A549 (cell line): ENCODE measurements around the gene SETDB1.

Experiments used
- KDM1A ChIP-seq: fragments of 200-600 bp; sonication (generic); IDR thresholded peaks from 2 replicates; pipeline ENCODE4 v1.6.1; 2016; ENCODE audit warnings: low read depth, mild to moderate bottlenecking
- MAFK ChIP-seq: fragments of 450-650 bp; IDR thresholded peaks from 2 replicates; pipeline ENCODE4 v1.6.1; 2014; ENCODE audit not compliant: partially characterized antibody
- NPAS2 ChIP-seq: fragments of 250-450 bp; sonication (Bioruptor Pico); IDR thresholded peaks from 2 replicates; pipeline ENCODE4 v1.8.0; 2022; ENCODE audit warnings: mild to moderate bottlenecking, moderate library complexity, borderline replicate concordance
- RAD21 ChIP-seq, 2 experiments: fragments of >200 bp in 1 of 2; sonication (Bioruptor Twin) in 1 of 2; formaldehyde crosslinking in 1 of 2; IDR thresholded peaks in 1 of 2; conservative IDR thresholded peaks in 1 of 2; 2 replicates in 1 of 2; 3 replicates in 1 of 2; pipeline ENCODE4 v1.6.1; 2012 to 2018; ENCODE audit warnings: inconsistent platforms in 1 of 2
- RARB ChIP-seq: fragments of 250-450 bp; sonication (Bioruptor Pico); IDR thresholded peaks from 2 replicates; pipeline ENCODE4 v1.8.0; 2021; ENCODE audit warnings: mild to moderate bottlenecking, moderate library complexity
- RCOR1 ChIP-seq: fragments of 150-350 bp; IDR thresholded peaks from 2 replicates; pipeline ENCODE4 v1.6.1; 2014; ENCODE audit warnings: antibody characterized with exemption, low read length, low read depth
- SMC3 ChIP-seq: fragments of >200 bp; sonication (Bioruptor Twin); formaldehyde crosslinking; IDR thresholded peaks from 3 replicates; pipeline ENCODE4 v1.6.1; 2018; ENCODE audit warnings: inconsistent platforms
- TP53 ChIP-seq: fragments of 250-450 bp; sonication (Bioruptor Pico); IDR thresholded peaks from 2 replicates; pipeline ENCODE4 v1.5.0; 2021; ENCODE audit warnings: mild to moderate bottlenecking, moderate library complexity
- TF ChIP-seq, protein P1 (sequence below): fragments of >200 bp; sonication (Bioruptor Twin); formaldehyde crosslinking; IDR thresholded peaks from 3 replicates; pipeline ENCODE4 v1.5.1; 2016
- TF ChIP-seq, protein P2 (sequence below): IDR thresholded peaks from 2 replicates; pipeline ENCODE4 v1.6.1; 2012
- TF ChIP-seq, protein P3 (sequence below): fragments of 200-600 bp; sonication (generic); IDR thresholded peaks from 2 replicates; pipeline ENCODE4 v1.6.1; 2016; ENCODE audit warnings: antibody characterized with exemption, mild to moderate bottlenecking, moderate library complexity
- TF ChIP-seq, protein P4 (sequence below): fragments of 250-450 bp; sonication (Bioruptor Pico); IDR thresholded peaks from 2 replicates; pipeline ENCODE4 v1.5.0; 2021; ENCODE audit warnings: mild to moderate bottlenecking, moderate library complexity, borderline replicate concordance
- TF ChIP-seq, protein P5 (sequence below): fragments of 450-650 bp; IDR thresholded peaks from 2 replicates; pipeline ENCODE4 v1.6.1; 2014; ENCODE audit warnings: antibody characterized with exemption

DNA sequence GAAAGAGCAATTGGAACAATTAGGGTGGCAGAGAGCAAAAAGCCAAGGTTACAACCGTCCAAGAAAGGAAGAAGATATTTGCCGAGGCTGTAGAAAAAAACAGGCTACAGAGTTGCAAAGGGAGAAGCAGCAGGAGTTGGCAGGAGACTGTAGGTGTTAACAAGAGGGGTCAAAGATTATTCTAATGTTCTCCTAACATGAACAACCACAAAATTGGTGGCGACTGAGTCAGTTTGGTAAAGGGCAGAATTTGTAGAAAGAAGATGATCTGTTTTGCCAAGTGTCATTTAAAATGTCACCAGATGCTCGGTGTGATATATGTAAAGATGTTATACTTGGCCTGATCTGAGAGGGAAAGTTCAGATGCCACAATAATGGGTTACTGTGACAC is 81.7 kb downstream of the SETDB1 start:
- TF ChIP-seq, protein P1, sequence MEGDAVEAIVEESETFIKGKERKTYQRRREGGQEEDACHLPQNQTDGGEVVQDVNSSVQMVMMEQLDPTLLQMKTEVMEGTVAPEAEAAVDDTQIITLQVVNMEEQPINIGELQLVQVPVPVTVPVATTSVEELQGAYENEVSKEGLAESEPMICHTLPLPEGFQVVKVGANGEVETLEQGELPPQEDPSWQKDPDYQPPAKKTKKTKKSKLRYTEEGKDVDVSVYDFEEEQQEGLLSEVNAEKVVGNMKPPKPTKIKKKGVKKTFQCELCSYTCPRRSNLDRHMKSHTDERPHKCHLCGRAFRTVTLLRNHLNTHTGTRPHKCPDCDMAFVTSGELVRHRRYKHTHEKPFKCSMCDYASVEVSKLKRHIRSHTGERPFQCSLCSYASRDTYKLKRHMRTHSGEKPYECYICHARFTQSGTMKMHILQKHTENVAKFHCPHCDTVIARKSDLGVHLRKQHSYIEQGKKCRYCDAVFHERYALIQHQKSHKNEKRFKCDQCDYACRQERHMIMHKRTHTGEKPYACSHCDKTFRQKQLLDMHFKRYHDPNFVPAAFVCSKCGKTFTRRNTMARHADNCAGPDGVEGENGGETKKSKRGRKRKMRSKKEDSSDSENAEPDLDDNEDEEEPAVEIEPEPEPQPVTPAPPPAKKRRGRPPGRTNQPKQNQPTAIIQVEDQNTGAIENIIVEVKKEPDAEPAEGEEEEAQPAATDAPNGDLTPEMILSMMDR = no peak
- TF ChIP-seq RAD21 (conservative IDR thresholded peaks at IDR 0.05 in 1 of 2, IDR thresholded peaks at IDR 0.05 in 1 of 2) (no peak), RARB (CRISPR knock-in tag) (no peak), NPAS2 (CRISPR knock-in tag) (no peak), KDM1A (no peak), TP53 (CRISPR knock-in tag) (no peak), SMC3 (no peak), MAFK (no peak), RCOR1 (no peak)
- TF ChIP-seq, protein P2, sequence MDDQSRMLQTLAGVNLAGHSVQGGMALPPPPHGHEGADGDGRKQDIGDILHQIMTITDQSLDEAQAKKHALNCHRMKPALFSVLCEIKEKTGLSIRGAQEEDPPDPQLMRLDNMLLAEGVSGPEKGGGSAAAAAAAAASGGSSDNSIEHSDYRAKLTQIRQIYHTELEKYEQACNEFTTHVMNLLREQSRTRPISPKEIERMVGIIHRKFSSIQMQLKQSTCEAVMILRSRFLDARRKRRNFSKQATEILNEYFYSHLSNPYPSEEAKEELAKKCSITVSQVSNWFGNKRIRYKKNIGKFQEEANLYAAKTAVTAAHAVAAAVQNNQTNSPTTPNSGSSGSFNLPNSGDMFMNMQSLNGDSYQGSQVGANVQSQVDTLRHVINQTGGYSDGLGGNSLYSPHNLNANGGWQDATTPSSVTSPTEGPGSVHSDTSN = no peak
- TF ChIP-seq, protein P3, sequence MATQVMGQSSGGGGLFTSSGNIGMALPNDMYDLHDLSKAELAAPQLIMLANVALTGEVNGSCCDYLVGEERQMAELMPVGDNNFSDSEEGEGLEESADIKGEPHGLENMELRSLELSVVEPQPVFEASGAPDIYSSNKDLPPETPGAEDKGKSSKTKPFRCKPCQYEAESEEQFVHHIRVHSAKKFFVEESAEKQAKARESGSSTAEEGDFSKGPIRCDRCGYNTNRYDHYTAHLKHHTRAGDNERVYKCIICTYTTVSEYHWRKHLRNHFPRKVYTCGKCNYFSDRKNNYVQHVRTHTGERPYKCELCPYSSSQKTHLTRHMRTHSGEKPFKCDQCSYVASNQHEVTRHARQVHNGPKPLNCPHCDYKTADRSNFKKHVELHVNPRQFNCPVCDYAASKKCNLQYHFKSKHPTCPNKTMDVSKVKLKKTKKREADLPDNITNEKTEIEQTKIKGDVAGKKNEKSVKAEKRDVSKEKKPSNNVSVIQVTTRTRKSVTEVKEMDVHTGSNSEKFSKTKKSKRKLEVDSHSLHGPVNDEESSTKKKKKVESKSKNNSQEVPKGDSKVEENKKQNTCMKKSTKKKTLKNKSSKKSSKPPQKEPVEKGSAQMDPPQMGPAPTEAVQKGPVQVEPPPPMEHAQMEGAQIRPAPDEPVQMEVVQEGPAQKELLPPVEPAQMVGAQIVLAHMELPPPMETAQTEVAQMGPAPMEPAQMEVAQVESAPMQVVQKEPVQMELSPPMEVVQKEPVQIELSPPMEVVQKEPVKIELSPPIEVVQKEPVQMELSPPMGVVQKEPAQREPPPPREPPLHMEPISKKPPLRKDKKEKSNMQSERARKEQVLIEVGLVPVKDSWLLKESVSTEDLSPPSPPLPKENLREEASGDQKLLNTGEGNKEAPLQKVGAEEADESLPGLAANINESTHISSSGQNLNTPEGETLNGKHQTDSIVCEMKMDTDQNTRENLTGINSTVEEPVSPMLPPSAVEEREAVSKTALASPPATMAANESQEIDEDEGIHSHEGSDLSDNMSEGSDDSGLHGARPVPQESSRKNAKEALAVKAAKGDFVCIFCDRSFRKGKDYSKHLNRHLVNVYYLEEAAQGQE = no peak
- TF ChIP-seq, protein P4, sequence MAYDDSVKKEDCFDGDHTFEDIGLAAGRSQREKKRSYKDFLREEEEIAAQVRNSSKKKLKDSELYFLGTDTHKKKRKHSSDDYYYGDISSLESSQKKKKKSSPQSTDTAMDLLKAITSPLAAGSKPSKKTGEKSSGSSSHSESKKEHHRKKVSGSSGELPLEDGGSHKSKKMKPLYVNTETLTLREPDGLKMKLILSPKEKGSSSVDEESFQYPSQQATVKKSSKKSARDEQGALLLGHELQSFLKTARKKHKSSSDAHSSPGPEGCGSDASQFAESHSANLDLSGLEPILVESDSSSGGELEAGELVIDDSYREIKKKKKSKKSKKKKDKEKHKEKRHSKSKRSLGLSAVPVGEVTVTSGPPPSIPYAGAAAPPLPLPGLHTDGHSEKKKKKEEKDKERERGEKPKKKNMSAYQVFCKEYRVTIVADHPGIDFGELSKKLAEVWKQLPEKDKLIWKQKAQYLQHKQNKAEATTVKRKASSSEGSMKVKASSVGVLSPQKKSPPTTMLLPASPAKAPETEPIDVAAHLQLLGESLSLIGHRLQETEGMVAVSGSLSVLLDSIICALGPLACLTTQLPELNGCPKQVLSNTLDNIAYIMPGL = no peak
- TF ChIP-seq, protein P5, sequence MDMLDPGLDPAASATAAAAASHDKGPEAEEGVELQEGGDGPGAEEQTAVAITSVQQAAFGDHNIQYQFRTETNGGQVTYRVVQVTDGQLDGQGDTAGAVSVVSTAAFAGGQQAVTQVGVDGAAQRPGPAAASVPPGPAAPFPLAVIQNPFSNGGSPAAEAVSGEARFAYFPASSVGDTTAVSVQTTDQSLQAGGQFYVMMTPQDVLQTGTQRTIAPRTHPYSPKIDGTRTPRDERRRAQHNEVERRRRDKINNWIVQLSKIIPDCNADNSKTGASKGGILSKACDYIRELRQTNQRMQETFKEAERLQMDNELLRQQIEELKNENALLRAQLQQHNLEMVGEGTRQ = no peak
